H1 (cell line): ENCODE results near the gene PLEKHA4.

Source experiments
- BCL11A ChIP-seq, 2 experiments: IDR thresholded peaks; one replicate each; pipeline ENCODE4 v1.6.1; 2011; ENCODE audit warnings: low read depth in 2 of 2, low read length in 2 of 2, mild to moderate bottlenecking in 2 of 2
- CTCF ChIP-seq, 3 experiments: IDR thresholded peaks; 1 replicate in 2 of 3; 2 replicates in 1 of 3; pipeline versions ENCODE4 v1.5.1 to v1.6.1; 2011; ENCODE audit warnings: low read length in 3 of 3, mild to moderate bottlenecking in 3 of 3, inconsistent platforms in 2 of 3, low read depth in 1 of 3, moderate library complexity in 1 of 3; ENCODE audit not compliant: insufficient read depth in 1 of 3; ENCODE audit errors: control extremely low read depth in 1 of 3

DNA sequence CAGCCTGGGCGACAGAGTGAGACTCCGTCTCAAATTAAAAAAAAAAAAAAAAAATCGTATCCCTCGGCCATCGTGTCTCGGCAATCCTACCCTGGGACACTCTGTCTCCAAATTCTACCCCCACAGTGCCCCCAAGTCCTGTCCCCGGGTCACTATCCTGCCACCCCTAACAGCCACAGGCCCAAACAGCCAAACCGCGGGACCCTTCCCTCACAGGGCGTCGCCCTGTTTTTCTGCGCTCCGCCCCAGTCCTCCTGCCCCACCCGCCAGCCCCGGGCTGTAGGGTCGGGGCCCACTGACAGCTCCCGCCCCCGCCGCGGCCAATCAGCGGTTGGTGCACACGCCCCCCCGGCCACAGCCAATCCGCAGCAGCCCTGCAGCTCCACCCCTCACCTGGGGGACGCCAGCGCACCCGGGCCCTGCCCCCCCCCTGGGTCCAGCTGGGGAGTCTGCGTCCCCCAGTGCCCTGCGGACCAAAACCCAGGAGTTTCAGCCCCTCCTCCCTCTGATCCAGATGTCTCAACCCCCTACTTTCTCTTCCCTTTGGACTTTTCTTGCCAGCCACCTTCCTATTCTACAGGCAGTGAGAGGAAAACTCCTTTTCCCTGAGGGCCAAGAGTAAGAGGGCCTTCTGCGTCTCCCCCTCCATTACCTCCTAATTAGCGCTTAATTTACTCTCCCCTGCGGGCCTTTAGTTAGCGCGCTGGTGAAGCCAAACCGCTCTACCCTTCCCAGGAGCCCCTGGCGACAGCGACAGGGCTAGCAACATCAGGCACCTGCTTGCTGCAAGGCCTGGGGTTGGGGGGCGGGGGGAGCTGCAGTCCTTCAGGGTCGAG lies 56.1 kb downstream of the PLEKHA4 start:
- TF ChIP-seq CTCF (IDR thresholded peaks at IDR 0.05; ENCODE audit: control extremely low read depth in 1 of 3, insufficient read depth in 1 of 3, low read depth in 1 of 3, low read length in 3 of 3) = peak in 2 of 3 experiments; percentile 13 to 20; a peak in 2 of 4 replicates
- no peak for TF ChIP-seq BCL11A (IDR thresholded peaks at IDR 0.05; ENCODE audit: low read depth in 2 of 2, low read length in 2 of 2)
